Lower lobe of right lung (tissue), 2 donors: ENCODE data around the gene FAM234B. TPM values are rescaled to one million over a fixed set of nuclear protein-coding genes. Genes with fewer than 3 reads are reported as not detected.
"Not testable (repeated sequence)": the region's sequence is repeated elsewhere in the genome, so short reads cannot be mapped to it uniquely, and the experiment has no call there.

ENCODE experiments used
- ATAC-seq, 2 donors: fragments of 200-7000 bp; cut with Tn5 transposase; one replicate each; pipeline ENCODE4 v1.9.1; 2020 to 2022; ENCODE audit warnings: mild to moderate bottlenecking in 2 of 2, moderate library complexity in 2 of 2
- DNase-seq: peaks from one replicate; pipeline ENCODE4 v3.0.0-alpha.2; 2020
- H3K27ac ChIP-seq: fragments of 200-600 bp; one replicate; pipeline ENCODE4 v1.8.0; 2022
- H3K27me3 ChIP-seq: fragments of 200-600 bp; one replicate; pipeline ENCODE4 v1.8.0; 2022; ENCODE audit warnings: low read depth
- H3K36me3 ChIP-seq: fragments of 200-600 bp; one replicate; pipeline ENCODE4 v1.8.0; 2022; ENCODE audit warnings: mild to moderate bottlenecking
- H3K4me1 ChIP-seq: fragments of 200-600 bp; one replicate; pipeline ENCODE4 v1.8.0; 2022
- H3K4me3 ChIP-seq: fragments of 200-600 bp; one replicate; pipeline ENCODE4 v1.8.0; 2022; ENCODE audit warnings: mild to moderate bottlenecking
- H3K9me3 ChIP-seq: fragments of 200-600 bp; one replicate; pipeline ENCODE4 v1.8.0; 2022
- intact Hi-C: fragments of 100-400 bp; cut with DNase I; formaldehyde crosslinking; loops from one replicate; pipeline ENCODE4 v1.11.0; 2022
- total RNA-seq: library from RNA; stranded (reverse); fragmentation: NEBNext Ultra II Directional; extraction: Animal tissue kit (Norgen Biotek cat#: 25700); gene quantifications from one replicate; pipeline ENCODE4 v1.2.1, GENCODE V29; 2021
- TF ChIP-seq, protein P1 (sequence below): fragments of 200-600 bp; IDR thresholded peaks from one replicate; pipeline ENCODE4 v1.8.0; 2022; ENCODE audit warnings: antibody characterized with exemption, mild to moderate bottlenecking
- donor health status: DM: no; HTN: yes; CAD: no; lungs with severe emphysema.

Gene FAM234B
- total RNA-seq, 1 donor from 2014 or later = 7.5 TPM

DNA sequence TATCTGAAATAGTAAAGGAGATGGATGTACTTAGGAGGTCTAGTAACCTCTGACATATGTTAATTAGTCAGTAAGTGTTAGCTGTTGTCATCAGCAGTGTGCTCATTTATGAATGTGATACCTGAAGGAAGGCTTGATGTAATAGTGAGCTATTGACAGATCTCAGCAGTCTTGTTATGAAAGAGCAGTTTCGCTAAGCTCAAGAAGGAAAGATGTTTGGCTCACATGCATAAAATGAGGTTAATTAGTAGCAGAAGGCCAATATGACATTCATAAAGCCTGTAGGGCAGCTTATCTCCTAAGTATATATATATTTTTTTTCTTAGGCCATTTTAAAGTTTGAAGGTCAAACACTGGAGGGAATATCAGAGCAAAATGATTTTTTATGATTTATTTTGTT lies 2.8 kb downstream of the FAM234B start:
- ATAC-seq = no peak
- TF ChIP-seq, protein P1, sequence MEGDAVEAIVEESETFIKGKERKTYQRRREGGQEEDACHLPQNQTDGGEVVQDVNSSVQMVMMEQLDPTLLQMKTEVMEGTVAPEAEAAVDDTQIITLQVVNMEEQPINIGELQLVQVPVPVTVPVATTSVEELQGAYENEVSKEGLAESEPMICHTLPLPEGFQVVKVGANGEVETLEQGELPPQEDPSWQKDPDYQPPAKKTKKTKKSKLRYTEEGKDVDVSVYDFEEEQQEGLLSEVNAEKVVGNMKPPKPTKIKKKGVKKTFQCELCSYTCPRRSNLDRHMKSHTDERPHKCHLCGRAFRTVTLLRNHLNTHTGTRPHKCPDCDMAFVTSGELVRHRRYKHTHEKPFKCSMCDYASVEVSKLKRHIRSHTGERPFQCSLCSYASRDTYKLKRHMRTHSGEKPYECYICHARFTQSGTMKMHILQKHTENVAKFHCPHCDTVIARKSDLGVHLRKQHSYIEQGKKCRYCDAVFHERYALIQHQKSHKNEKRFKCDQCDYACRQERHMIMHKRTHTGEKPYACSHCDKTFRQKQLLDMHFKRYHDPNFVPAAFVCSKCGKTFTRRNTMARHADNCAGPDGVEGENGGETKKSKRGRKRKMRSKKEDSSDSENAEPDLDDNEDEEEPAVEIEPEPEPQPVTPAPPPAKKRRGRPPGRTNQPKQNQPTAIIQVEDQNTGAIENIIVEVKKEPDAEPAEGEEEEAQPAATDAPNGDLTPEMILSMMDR = no peak

DNA sequence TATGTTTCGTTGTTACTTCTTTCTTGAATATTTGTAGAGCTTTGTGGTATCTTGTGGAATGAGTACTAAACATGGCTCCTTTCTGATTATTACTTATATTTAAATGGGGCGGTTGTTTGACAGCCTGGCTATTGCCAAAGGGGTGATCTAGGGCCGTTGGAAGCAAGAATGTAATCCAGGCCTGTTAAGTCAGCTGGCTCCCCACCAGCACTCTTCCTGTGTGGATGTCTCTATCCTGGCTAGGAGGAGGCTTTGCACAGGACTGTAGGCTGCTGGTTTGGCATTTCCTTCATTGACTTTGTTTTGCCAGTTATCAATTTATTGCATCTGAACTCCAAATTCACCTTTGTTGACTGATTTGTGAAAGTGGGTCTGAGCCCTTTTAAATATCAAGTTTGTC lies 5.6 kb downstream of the FAM234B start:
- Histone ChIP-seq H3K27me3 (no peaks in the 10 kb centered on the region), H3K4me1 (peaks cover 5% of the 10 kb centered on the region), H3K4me3 (no peak overlapping the region), H3K27ac (no peak overlapping the region), H3K9me3 (no peaks in the 10 kb centered on the region), H3K36me3 (no peaks in the 10 kb centered on the region)
- TF ChIP-seq, protein P1 = no peak
- intact Hi-C loops = no loop called here
- DNase-seq (no peak), ATAC-seq (no peak)

More for the DNA sequence above, 2.8 kb downstream of the FAM234B start:
- no peaks in the 10 kb centered on the region for H3K36me3 ChIP-seq
- H3K4me3 ChIP-seq = no peak overlapping the region
- no peaks in the 10 kb centered on the region for H3K9me3 ChIP-seq
- no peak for DNase-seq
- intact Hi-C loops = no loop called here
- no peaks in the 10 kb centered on the region for H3K27me3 ChIP-seq
- no peak overlapping the region for H3K27ac ChIP-seq
- peaks cover 10% of the 10 kb centered on the region for H3K4me1 ChIP-seq

DNA sequence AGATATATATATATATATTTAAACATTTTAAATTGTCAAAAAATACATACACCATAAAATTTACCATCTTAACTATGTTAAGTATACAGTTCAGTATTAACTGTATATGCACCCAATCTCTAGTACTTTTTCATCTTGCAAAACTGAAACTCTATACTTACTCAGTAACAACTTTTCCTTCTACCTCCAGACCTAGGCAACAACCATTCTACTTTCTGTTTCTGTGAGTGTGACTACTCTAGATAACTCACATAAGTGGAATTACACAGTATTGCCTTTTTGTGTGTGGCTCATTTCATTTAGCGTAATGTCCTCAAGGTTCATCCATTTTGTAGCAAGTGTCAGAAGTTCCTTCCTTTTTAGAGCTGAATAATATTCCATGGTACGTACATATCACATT lies 8.2 kb downstream of the FAM234B start:
- TF ChIP-seq, protein P1 = no peak
- Histone ChIP-seq H3K27me3 (no peaks in the 10 kb centered on the region), H3K9me3 (no peaks in the 10 kb centered on the region), H3K36me3 (no peaks in the 10 kb centered on the region), H3K4me3 (no peak overlapping the region), H3K27ac (no peak overlapping the region), H3K4me1 (no peaks in the 10 kb centered on the region)
- ATAC-seq = no peak
- intact Hi-C loops = no loop called here
- DNase-seq = no peak

- H3K4me1 ChIP-seq, intact Hi-C loops, H3K4me3 ChIP-seq, H3K27ac ChIP-seq, DNase-seq, H3K36me3 ChIP-seq, ATAC-seq, H3K27me3 ChIP-seq, H3K9me3 ChIP-seq: not testable (repeated sequence)
Measured at GRCh38 chr12:13053617-13054016, 9.4 kb downstream of the FAM234B start.

- intact Hi-C loops = no loop called here
- no peak overlapping the region for H3K27ac ChIP-seq
- no peaks in the 10 kb centered on the region for H3K27me3 ChIP-seq
- TF ChIP-seq, protein P1 = no peak
- no peaks in the 10 kb centered on the region for H3K9me3 ChIP-seq
- no peak for ATAC-seq
- no peak for DNase-seq
- peaks cover 9% of the 10 kb centered on the region for H3K36me3 ChIP-seq
- H3K4me3 ChIP-seq = no peak overlapping the region
- no peaks in the 10 kb centered on the region for H3K4me1 ChIP-seq
Measured at GRCh38 chr12:13060581-13060980, 16.4 kb downstream of the FAM234B start.

DNA sequence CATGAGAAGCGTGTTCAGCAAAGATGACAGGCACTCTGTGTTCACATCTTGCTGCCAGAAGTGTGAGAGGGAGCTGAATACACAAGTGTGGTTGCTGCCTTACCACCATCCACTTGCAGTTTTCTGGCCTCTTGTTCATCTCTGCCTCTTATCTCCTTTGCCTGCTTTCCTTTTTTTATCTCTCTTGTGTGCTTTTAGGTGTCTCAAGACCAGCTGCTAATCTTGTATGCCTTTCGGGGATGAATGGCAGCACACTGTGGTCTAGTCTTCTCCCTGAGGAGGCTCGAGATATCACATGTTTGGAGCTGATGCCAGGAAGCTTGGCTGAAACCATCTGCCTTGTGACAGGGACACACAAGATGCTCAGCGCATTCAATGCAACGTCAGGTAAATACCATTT lies 17.2 kb downstream of the FAM234B start:
- peaks cover 9% of the 10 kb centered on the region for H3K36me3 ChIP-seq
- ATAC-seq (no peak), DNase-seq (no peak)
- intact Hi-C loops = no loop called here
- H3K27me3 ChIP-seq = no peaks in the 10 kb centered on the region
- no peak overlapping the region for H3K27ac ChIP-seq
- H3K4me3 ChIP-seq = no peak overlapping the region
- TF ChIP-seq, protein P1 = no peak
- no peaks in the 10 kb centered on the region for H3K4me1 ChIP-seq
- H3K9me3 ChIP-seq = no peaks in the 10 kb centered on the region
